SK-N-SH (cell line): ENCODE results near the gene WWOX. TPM values are rescaled to one million over a fixed set of nuclear protein-coding genes. Genes with fewer than 3 reads are reported as not detected.

Experiments used
- CTCF ChIA-PET: fragments of 300-600, 350-600 bp; formaldehyde crosslinking; extraction: SDS; loops from one replicate; lab custom pipeline; 2021; lab: Yijun Ruan, JAX
- POLR2A ChIA-PET: fragments of 350-600 bp; sonication (Branson Sonifier 250); formaldehyde crosslinking; extraction: SDS; loops from one replicate; lab custom pipeline; 2020; ENCODE audit warnings: antibody characterized with exemption, inconsistent platforms; lab: Yijun Ruan, JAX
- DNase-seq: peaks from one replicate; pipeline ENCODE4 v3.0.0; 2012
- H2AFZ ChIP-seq: fragments of 200-600 bp; sonication (generic); 2 replicates; pipeline ENCODE4 v1.8.1; 2016; ENCODE audit warnings: antibody characterized with exemption, mild to moderate bottlenecking, low read depth
- H3F3A ChIP-seq: fragments of 200-600 bp; sonication (generic); replicated peaks from 2 replicates; pipeline ENCODE3; 2016; ENCODE audit warnings: antibody characterized with exemption, mild to moderate bottlenecking; ENCODE audit not compliant: insufficient read depth
- H3K27ac ChIP-seq, 2 experiments: fragments of 200-500 bp in 1 of 2; fragments of 200-600 bp in 1 of 2; sonication (Bioruptor generic) in 1 of 2; sonication (generic), shearing (Covaris generic) in 1 of 2; 2 replicates each; pipeline versions ENCODE4 v1.5.1 to v1.6.1; 2014 to 2016; ENCODE audit warnings: low read depth in 2 of 2, inconsistent platforms in 1 of 2, low read length in 1 of 2, mild to moderate bottlenecking in 1 of 2, mixed read lengths in 1 of 2
- H3K27me3 ChIP-seq: fragments of 200-600 bp; sonication (generic), shearing (Covaris generic); 2 replicates; pipeline ENCODE4 v1.6.1; 2016; ENCODE audit warnings: mixed run types; ENCODE audit not compliant: insufficient read depth
- H3K36me3 ChIP-seq, 2 experiments: fragments of 200-500 bp in 1 of 2; fragments of 200-600 bp in 1 of 2; sonication (Bioruptor generic) in 1 of 2; sonication (generic) in 1 of 2; replicated peaks in 1 of 2; 2 replicates each; pipeline versions ENCODE3 to v1.5.1; 2014 to 2016; ENCODE audit warnings: low read length in 1 of 2, mild to moderate bottlenecking in 1 of 2; ENCODE audit not compliant: insufficient read depth in 2 of 2, control insufficient read depth in 1 of 2
- H3K4me1 ChIP-seq, 2 experiments: fragments of 200-500 bp in 1 of 2; fragments of 200-600 bp in 1 of 2; sonication (Bioruptor generic) in 1 of 2; sonication (generic), shearing (Covaris generic) in 1 of 2; 2 replicates each; pipeline versions ENCODE4 v1.5.1 to v1.6.1; 2014 to 2016; ENCODE audit warnings: low read depth in 1 of 2, low read length in 1 of 2, mixed run types in 1 of 2; ENCODE audit not compliant: insufficient read depth in 2 of 2, control insufficient read depth in 1 of 2
- H3K4me2 ChIP-seq: fragments of 200-600 bp; sonication (generic), shearing (Covaris generic); 2 replicates; pipeline ENCODE4 v1.6.1; 2017; ENCODE audit warnings: mixed run types
- H3K4me3 ChIP-seq, 2 experiments: fragments of 200-500 bp in 1 of 2; fragments of 200-600 bp in 1 of 2; sonication (Bioruptor generic) in 1 of 2; sonication (generic), shearing (Covaris generic) in 1 of 2; 2 replicates each; pipeline versions ENCODE4 v1.5.1 to v1.8.1; 2014 to 2016; ENCODE audit warnings: low read depth in 2 of 2, inconsistent platforms in 1 of 2, low read length in 1 of 2, mild to moderate bottlenecking in 1 of 2, mixed read lengths in 1 of 2, moderate library complexity in 1 of 2
- H3K79me2 ChIP-seq: fragments of 200-600 bp; sonication (generic); 2 replicates; pipeline ENCODE4 v1.8.1; 2017; ENCODE audit warnings: mild to moderate bottlenecking; ENCODE audit not compliant: insufficient read depth
- H3K9ac ChIP-seq: fragments of 200-600 bp; sonication (generic); 2 replicates; pipeline ENCODE4 v1.6.1; 2017; ENCODE audit warnings: mixed run types
- H3K9me2 ChIP-seq: fragments of 200-600 bp; sonication (generic); 2 replicates; pipeline ENCODE4 v1.6.1; 2017; ENCODE audit warnings: mixed run types
- H3K9me3 ChIP-seq: fragments of 200-600 bp; sonication (generic); 2 replicates; pipeline ENCODE4 v1.6.1; 2017; ENCODE audit warnings: mixed run types, mild to moderate bottlenecking, moderate library complexity
- H4K20me1 ChIP-seq: fragments of 200-600 bp; sonication (generic); 2 replicates; pipeline ENCODE4 v1.6.1; 2017; ENCODE audit warnings: mild to moderate bottlenecking, mixed run types; ENCODE audit not compliant: insufficient read depth
- CHD2 ChIP-seq: fragments of 150-350 bp; IDR thresholded peaks from 2 replicates; pipeline ENCODE4 v1.6.1; 2018; ENCODE audit warnings: low read length; ENCODE audit not compliant: partially characterized antibody
- JUND ChIP-seq: IDR thresholded peaks from 2 replicates; pipeline ENCODE4 v1.4.0; 2012
- MEF2A ChIP-seq: IDR thresholded peaks from 2 replicates; pipeline ENCODE4 v1.4.0; 2012; ENCODE audit warnings: low read depth, borderline replicate concordance
- MXI1 ChIP-seq: IDR thresholded peaks from 2 replicates; pipeline ENCODE4 v1.6.1; 2012; ENCODE audit warnings: mild to moderate bottlenecking, low read depth, low read length, improper control_type of control experiment
- NFIC ChIP-seq: IDR thresholded peaks from 2 replicates; pipeline ENCODE4 v1.4.0; 2012; ENCODE audit warnings: borderline replicate concordance
- POLR2AphosphoS5 ChIP-seq: IDR thresholded peaks from 2 replicates; pipeline ENCODE4 v1.6.1; 2012; ENCODE audit warnings: low read depth, low read length
- RXRA ChIP-seq: IDR thresholded peaks from 2 replicates; pipeline ENCODE4 v1.4.0; 2012; ENCODE audit warnings: low read depth, mild to moderate bottlenecking, borderline replicate concordance
- SIN3A ChIP-seq: IDR thresholded peaks from 2 replicates; pipeline ENCODE4 v1.6.1; 2012; ENCODE audit warnings: low read depth, mild to moderate bottlenecking, low read length, moderate library complexity, borderline replicate concordance
- TAF1 ChIP-seq: IDR thresholded peaks from 2 replicates; pipeline ENCODE4 v1.6.1; 2012; ENCODE audit warnings: low read depth, mild to moderate bottlenecking, low read length, moderate library complexity, borderline replicate concordance
- YY1 ChIP-seq: IDR thresholded peaks from 2 replicates; pipeline ENCODE4 v1.4.0; 2012; ENCODE audit warnings: low read depth, mild to moderate bottlenecking
- WGBS: methylation state at CpG from one replicate; pipeline ENCODE4 v1.1.6; 2017; ENCODE audit warnings: low lambda C conversion rate; 5-methylcytosine and 5-hydroxymethylcytosine counted together
- polyA plus RNA-seq, 3 experiments: library from polyadenylated mRNA; depleted of rRNA; stranded (reverse); fragments of >200 nt; gene quantifications; 2 replicates each; pipeline ENCODE4 v1.2.3, GENCODE V29; 2012
- TF ChIP-seq, protein P1 (sequence below): IDR thresholded peaks from 2 replicates; pipeline ENCODE4; 2012
- TF ChIP-seq, protein P2 (sequence below): fragments of 150-350 bp; IDR thresholded peaks from 2 replicates; pipeline ENCODE4 v1.6.1; 2017; ENCODE audit warnings: antibody characterized with exemption, low read length, low read depth, borderline replicate concordance

WWOX gene
- polyA plus RNA-seq, 1 of the 3 experiments (the other 2 are of a cell fraction) = 10.8 TPM

DNA sequence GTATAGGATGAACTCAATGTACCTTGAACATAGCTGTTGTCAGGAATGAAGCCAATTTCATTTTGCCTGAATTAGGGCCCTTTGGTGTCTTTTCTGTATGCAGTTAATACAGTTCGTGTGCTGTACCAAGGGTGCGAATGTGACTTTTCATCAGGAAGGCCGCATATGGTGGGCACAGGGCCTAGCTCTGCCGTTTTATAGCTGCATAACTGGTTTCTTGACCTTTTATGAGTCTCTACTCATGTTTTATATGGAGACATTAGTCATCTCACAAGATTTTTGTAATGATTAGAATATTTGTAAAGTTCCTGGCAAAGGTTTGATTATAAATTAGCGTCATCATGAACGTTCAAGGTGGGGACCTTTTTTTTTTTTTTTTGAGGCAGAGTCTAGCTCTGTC is 989.5 kb downstream of the WWOX start:
- no peak for DNase-seq
- CTCF ChIA-PET = no interaction called here

DNA sequence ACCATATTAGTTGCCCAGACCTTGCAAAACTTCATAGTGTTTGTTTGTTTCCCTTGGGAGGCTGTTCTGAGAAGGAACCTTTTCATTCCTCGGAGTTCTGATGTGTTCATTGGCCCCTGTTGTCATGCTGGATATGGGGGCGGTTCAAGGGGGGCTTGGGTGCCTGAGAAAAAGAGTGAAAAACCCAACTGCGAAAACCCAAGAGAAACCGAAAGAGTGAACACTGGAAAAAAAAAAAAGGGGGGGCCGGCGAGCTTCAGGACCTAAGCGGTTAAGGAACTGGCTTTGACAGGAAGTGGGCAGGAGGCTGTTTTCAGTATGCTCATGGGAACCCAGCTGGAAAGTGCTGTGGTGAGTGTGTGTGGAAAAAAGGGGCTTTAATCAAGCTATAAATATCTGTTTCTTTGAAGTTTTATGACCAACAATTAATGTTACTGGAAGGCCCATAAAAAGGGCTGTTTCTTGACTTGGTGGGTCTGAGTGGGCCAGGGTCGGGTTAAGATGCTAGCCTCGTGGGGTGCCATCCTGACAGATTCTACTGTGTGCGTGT is 990.4 kb downstream of the WWOX start:
- Histone ChIP-seq H3F3A (no peaks in the 10 kb centered on the region), H3K4me3 (no peak overlapping the region), H3K27me3 (no peaks in the 10 kb centered on the region), H3K9me3 (no peaks in the 10 kb centered on the region)
- DNase-seq = no peak
- CTCF ChIA-PET = no interaction called here
- no peak for TF ChIP-seq SIN3A
- TF ChIP-seq NFIC = no peak
- TF ChIP-seq TAF1 = no peak
- TF ChIP-seq, protein P1, sequence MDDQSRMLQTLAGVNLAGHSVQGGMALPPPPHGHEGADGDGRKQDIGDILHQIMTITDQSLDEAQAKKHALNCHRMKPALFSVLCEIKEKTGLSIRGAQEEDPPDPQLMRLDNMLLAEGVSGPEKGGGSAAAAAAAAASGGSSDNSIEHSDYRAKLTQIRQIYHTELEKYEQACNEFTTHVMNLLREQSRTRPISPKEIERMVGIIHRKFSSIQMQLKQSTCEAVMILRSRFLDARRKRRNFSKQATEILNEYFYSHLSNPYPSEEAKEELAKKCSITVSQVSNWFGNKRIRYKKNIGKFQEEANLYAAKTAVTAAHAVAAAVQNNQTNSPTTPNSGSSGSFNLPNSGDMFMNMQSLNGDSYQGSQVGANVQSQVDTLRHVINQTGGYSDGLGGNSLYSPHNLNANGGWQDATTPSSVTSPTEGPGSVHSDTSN = no peak
- TF ChIP-seq, protein P2, sequence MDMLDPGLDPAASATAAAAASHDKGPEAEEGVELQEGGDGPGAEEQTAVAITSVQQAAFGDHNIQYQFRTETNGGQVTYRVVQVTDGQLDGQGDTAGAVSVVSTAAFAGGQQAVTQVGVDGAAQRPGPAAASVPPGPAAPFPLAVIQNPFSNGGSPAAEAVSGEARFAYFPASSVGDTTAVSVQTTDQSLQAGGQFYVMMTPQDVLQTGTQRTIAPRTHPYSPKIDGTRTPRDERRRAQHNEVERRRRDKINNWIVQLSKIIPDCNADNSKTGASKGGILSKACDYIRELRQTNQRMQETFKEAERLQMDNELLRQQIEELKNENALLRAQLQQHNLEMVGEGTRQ = no peak
- TF ChIP-seq JUND = no peak
- no peak for TF ChIP-seq MEF2A
- no peak for TF ChIP-seq RXRA
- TF ChIP-seq POLR2AphosphoS5 = no peak
- TF ChIP-seq YY1 = no peak
- TF ChIP-seq, all 33 proteins: peak for 0
- no peaks in the 10 kb centered on the region for H3K4me1 ChIP-seq
- H3K36me3 ChIP-seq = no peaks in the 10 kb centered on the region
- H3K4me2 ChIP-seq = no peak overlapping the region
- H4K20me1 ChIP-seq = no peaks in the 10 kb centered on the region
- WGBS = 47% methylated on average over 10 of the region's 10 CpGs
- POLR2A ChIA-PET = no interaction called here
- H3K9me2 ChIP-seq = no peaks in the 10 kb centered on the region
- H2AFZ ChIP-seq = no peak overlapping the region
- H3K9ac ChIP-seq = no peak overlapping the region
- H3K27ac ChIP-seq = no peak overlapping the region
- H3K79me2 ChIP-seq = no peaks in the 10 kb centered on the region

More for the DNA sequence above, 989.5 kb downstream of the WWOX start:
- WGBS = 46% methylated on average over 6 of the region's 6 CpGs
- Histone ChIP-seq H3F3A (no peaks in the 10 kb centered on the region), H3K9ac (no peak overlapping the region), H3K9me2 (no peaks in the 10 kb centered on the region), H3K4me3 (no peak overlapping the region), H3K36me3 (no peaks in the 10 kb centered on the region), H3K27me3 (no peaks in the 10 kb centered on the region), H2AFZ (no peak overlapping the region), H4K20me1 (no peaks in the 10 kb centered on the region), H3K9me3 (no peaks in the 10 kb centered on the region), H3K27ac (no peak overlapping the region), H3K79me2 (no peaks in the 10 kb centered on the region), H3K4me2 (no peak overlapping the region), H3K4me1 (no peaks in the 10 kb centered on the region)
- POLR2A ChIA-PET = no interaction called here
- no peak for TF ChIP-seq CHD2
- TF ChIP-seq MXI1 = no peak
